Effector memory CD4-positive, alpha-beta T cell (primary cell): Measurements from ENCODE around the gene COL4A4.

Experiments
- DNase-seq, 3 donors: peaks; one replicate each; pipeline ENCODE4 v3.0.0-alpha.2; 2020
- H3K27ac ChIP-seq: 2 replicates; pipeline ENCODE4 v1.7.0; 2013; ENCODE audit warnings: mild to moderate bottlenecking, low read length, moderate library complexity; ENCODE audit not compliant: insufficient read depth, poor library complexity, severe bottlenecking
- H3K27me3 ChIP-seq: replicated peaks from 2 replicates; pipeline ENCODE4 v1.7.0; 2013; ENCODE audit warnings: mild to moderate bottlenecking, low read length; ENCODE audit not compliant: insufficient read depth, control insufficient read depth, poor library complexity, severe bottlenecking
- H3K36me3 ChIP-seq: 2 replicates; pipeline ENCODE4 v1.7.0; 2013; ENCODE audit warnings: mild to moderate bottlenecking, low read length, moderate library complexity; ENCODE audit not compliant: control insufficient read depth, insufficient read depth
- H3K4me1 ChIP-seq: 2 replicates; pipeline ENCODE4 v1.7.0; 2013; ENCODE audit warnings: low read length, mild to moderate bottlenecking; ENCODE audit not compliant: control insufficient read depth, insufficient read depth, poor library complexity, severe bottlenecking
- H3K4me3 ChIP-seq: 2 replicates; pipeline ENCODE4 v1.7.0; 2013; ENCODE audit warnings: low read length, low read depth, mild to moderate bottlenecking; ENCODE audit not compliant: insufficient read depth, poor library complexity, severe bottlenecking
- H3K9me3 ChIP-seq: 2 replicates; pipeline ENCODE4 v1.7.0; 2013; ENCODE audit warnings: mild to moderate bottlenecking, low read length, moderate library complexity; ENCODE audit not compliant: control insufficient read depth
- total RNA-seq, 3 donors: gene quantifications; one replicate each; lab custom pipeline; 2026; lab: John Stamatoyannopoulos, UW

Gene COL4A4
- 0 to 0.58 (median 0) reads per million in 3 donors for total RNA-seq

GRCh38 chr2:227163998-227164762 is at the start of gene COL4A4, which contains the start of gene COL4A3:
Gene COL4A4, minus strand, starts transcription at chr2:227164205. Its CDS starts 16,722 bp downstream, at chr2:227147483.
Gene COL4A3, plus strand, starts transcription at chr2:227164624. Its CDS starts 103 bp downstream, at chr2:227164727.
- no peak for DNase-seq
- Histone ChIP-seq H3K4me3 (peak within 1 kb of the TSS; percentile 41), H3K27me3 (peaks cover 17% of the 10 kb centered on the region), H3K36me3 (no peaks in the 10 kb centered on the region), H3K9me3 (no peaks in the 10 kb centered on the region), H3K4me1 (peaks cover 15% of the 10 kb centered on the region), H3K27ac (no peak within 1 kb of the TSS)

DNA sequence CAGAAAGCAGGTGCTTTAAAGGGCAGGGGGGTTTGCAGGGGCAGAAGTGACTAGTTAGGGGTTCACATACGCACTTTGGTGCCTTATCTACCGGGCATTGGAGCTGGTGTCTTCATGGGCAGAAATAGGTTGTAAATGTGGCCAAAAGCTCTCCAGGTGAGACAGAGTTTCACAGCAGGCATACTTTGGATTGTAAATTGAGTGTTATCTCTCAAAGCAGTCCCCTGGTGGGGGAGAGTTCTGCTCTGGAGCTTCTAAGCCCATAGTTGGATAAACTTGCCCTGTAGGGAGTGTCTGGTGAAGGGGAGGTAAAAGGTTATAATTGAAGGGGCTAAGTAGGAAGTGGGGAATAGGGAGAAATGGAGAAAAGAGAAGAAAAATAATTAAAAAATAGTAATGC is 43.6 kb upstream of the COL4A4 start:
- Histone ChIP-seq H3K4me1 (no peaks in the 10 kb centered on the region), H3K27me3 (no peaks in the 10 kb centered on the region), H3K9me3 (no peaks in the 10 kb centered on the region), H3K4me3 (no peak overlapping the region), H3K36me3 (no peaks in the 10 kb centered on the region), H3K27ac (no peak overlapping the region)
- no peak for DNase-seq

DNA sequence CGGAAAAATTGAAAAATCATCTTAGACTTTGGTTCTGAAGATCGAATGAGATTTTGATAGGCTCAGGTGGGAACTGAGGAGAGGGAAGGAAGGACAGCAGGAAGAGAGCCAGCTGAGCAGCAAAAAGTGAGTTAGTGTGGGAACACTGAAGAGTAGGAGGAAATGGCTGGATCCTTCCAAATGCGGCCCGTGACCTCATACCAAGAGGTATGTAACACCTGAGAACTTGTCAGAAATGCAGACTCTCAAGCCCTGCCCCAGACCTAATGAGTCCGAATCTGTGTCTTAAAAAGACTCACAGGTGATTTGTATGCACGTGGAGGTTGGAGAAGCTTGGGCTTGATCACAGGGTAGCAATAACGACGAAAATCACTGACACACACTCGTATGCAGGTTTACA is 42.4 kb upstream of the COL4A4 start:
- H3K9me3 ChIP-seq, result no peaks in the 10 kb centered on the region
- H3K27me3 ChIP-seq, result no peaks in the 10 kb centered on the region
- no peak for DNase-seq
- no peaks in the 10 kb centered on the region for H3K36me3 ChIP-seq
- H3K4me3 ChIP-seq, result no peak overlapping the region
- no peaks in the 10 kb centered on the region for H3K4me1 ChIP-seq
- no peak overlapping the region for H3K27ac ChIP-seq

DNA sequence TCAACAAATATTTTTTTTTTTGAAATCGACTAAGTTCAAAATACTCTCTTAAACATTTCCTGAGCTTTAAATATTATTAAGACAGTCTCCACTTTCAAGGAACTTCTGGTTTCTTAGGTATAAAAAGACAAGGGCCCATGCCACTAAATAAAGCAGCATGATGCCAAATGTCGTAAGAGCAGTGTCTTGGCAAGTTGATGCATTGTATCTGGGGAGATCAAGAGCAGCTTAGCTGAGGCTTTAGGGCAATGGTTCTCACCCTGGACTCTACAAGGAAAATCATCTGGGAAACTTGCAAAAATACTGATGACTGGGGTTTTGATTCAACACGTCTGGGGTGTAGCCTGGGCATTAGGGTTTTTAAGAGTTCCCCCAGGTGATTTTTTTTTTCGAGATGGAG is 41.7 kb upstream of the COL4A4 start:
- Histone ChIP-seq H3K27me3 (no peaks in the 10 kb centered on the region), H3K9me3 (no peaks in the 10 kb centered on the region), H3K4me1 (no peaks in the 10 kb centered on the region), H3K4me3 (no peak overlapping the region), H3K27ac (no peak overlapping the region), H3K36me3 (no peaks in the 10 kb centered on the region)
- no peak for DNase-seq

DNA sequence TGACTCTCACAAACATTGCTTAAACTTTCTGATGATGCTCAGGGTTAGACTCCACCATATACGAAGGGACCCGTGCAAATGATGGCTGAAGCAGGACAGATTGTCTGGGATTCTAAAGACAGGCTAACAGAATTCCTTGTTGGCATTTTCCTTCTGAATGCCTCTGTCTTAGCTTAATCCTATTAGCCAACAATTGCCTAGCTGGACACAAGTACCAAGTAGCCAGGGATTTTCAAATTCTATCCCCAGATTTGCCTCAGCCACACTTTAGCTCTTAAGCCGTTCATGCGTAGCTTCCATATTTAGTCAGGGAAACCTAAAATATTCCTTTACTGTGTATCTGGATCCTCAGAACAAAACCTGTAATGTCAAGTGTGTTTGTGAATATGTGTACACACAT is 40.4 kb upstream of the COL4A4 start:
- no peak overlapping the region for H3K27ac ChIP-seq
- H3K9me3 ChIP-seq, result no peaks in the 10 kb centered on the region
- H3K4me1 ChIP-seq, result no peaks in the 10 kb centered on the region
- DNase-seq, result no peak
- H3K36me3 ChIP-seq, result no peaks in the 10 kb centered on the region
- no peak overlapping the region for H3K4me3 ChIP-seq
- no peaks in the 10 kb centered on the region for H3K27me3 ChIP-seq

GRCh38 chr2:227201771-227202170 is 37.8 kb upstream of the COL4A4 start:
- Histone ChIP-seq H3K9me3 (no peaks in the 10 kb centered on the region), H3K36me3 (no peaks in the 10 kb centered on the region), H3K27me3 (no peaks in the 10 kb centered on the region), H3K4me3 (no peak overlapping the region), H3K27ac (no peak overlapping the region), H3K4me1 (no peaks in the 10 kb centered on the region)
- no peak for DNase-seq

GRCh38 chr2:227198866-227199265 is 34.9 kb upstream of the COL4A4 start:
- H3K27ac ChIP-seq, result no peak overlapping the region
- no peaks in the 10 kb centered on the region for H3K9me3 ChIP-seq
- no peaks in the 10 kb centered on the region for H3K27me3 ChIP-seq
- no peaks in the 10 kb centered on the region for H3K4me1 ChIP-seq
- H3K4me3 ChIP-seq, result no peak overlapping the region
- no peak for DNase-seq
- H3K36me3 ChIP-seq, result no peaks in the 10 kb centered on the region

DNA sequence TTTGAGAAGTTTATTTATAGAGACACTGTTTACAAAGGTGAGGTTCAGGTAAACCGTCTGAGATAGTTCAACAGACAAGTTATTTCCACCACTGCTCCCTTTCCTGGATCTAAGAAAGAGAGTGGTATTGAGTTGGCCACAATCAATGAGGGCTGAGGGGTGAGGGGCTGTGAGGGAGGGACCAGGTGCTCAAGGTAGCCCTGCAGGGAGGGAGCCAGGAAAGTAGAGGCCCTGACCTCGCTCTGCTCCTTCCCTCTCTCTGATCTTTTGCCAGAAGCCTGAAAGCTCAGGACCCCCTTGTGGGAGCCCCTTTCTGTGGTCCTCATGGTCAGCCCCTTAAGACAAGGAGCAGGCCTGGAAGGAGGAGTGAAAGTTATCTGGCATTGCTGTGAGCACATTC is 30.2 kb upstream of the COL4A4 start:
- Histone ChIP-seq H3K27me3 (no peaks in the 10 kb centered on the region), H3K27ac (no peak overlapping the region), H3K36me3 (no peaks in the 10 kb centered on the region), H3K4me1 (no peaks in the 10 kb centered on the region), H3K9me3 (no peaks in the 10 kb centered on the region), H3K4me3 (no peak overlapping the region)
- no peak for DNase-seq

DNA sequence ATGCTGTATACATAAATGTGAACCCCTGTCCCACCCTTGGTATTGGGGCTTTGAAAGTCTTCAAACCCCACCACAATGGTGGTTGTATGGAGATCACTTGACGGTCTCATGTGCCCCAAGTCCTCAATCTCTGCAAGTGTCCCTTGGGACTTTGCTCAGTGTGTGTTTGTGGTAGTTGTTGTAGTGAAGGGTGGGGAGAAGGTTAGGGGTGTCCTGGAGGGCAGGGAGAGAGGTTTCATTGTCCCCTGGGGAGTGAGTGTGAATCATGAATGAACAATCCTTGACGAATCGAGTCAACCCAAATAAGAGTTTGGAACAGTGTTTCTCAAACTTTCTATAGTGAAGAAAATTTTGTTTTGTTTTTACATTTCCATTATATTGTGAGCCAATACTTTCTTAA is 28.5 kb upstream of the COL4A4 start:
- H3K27ac ChIP-seq, result no peak overlapping the region

GRCh38 chr2:227191367-227191766 is 27.4 kb upstream of the COL4A4 start:
- Histone ChIP-seq H3K27me3 (no peaks in the 10 kb centered on the region), H3K4me1 (no peaks in the 10 kb centered on the region), H3K9me3 (no peaks in the 10 kb centered on the region), H3K4me3 (no peak overlapping the region), H3K27ac (no peak overlapping the region), H3K36me3 (no peaks in the 10 kb centered on the region)
- no peak for DNase-seq

More for the DNA sequence above, 28.5 kb upstream of the COL4A4 start:
- no peaks in the 10 kb centered on the region for H3K4me1 ChIP-seq
- no peaks in the 10 kb centered on the region for H3K27me3 ChIP-seq
- H3K36me3 ChIP-seq, result no peaks in the 10 kb centered on the region
- DNase-seq, result no peak
- H3K4me3 ChIP-seq, result no peak overlapping the region
- no peaks in the 10 kb centered on the region for H3K9me3 ChIP-seq
